ENCODE results near the gene NR2C2. TPM values are rescaled to one million over a fixed set of nuclear protein-coding genes. Genes with fewer than 3 reads are reported as not detected.

Gene NR2C2
- total RNA-seq, 2 experiments from 2014 or later: 49.5 to 51.1 TPM

- Mint-ChIP-seq H3K27me3 (no peaks in the 10 kb centered on the region), H3K27ac (no peak overlapping the region), H3K4me1 (ENCODE audit: low read depth) (peaks cover 35% of the 10 kb centered on the region), H3K4me3 (no peak overlapping the region), H3K36me3 (peaks cover 40% of the 10 kb centered on the region), H3K9me3 (peaks cover 2% of the 10 kb centered on the region)
- POLR2A ChIA-PET: no interaction called here
- intact Hi-C loops (cut with micrococcal nuclease): no loop called here
- CTCF ChIA-PET: interaction anchor here (1.0 kb wide), 1 partner anchor 9 kb away, joined by 4 read pairs; no protein-coding TSS in a partner anchor
- no peak for DNase-seq
Measured at GRCh38 chr3:15060029-15060428, 112.6 kb downstream of the NR2C2 start.

- no peak for DNase-seq
- Mint-ChIP-seq H3K27ac (no peak overlapping the region), H3K27me3 (no peaks in the 10 kb centered on the region), H3K4me1 (ENCODE audit: low read depth) (peaks cover 24% of the 10 kb centered on the region), H3K36me3 (peaks cover 21% of the 10 kb centered on the region), H3K9me3 (no peaks in the 10 kb centered on the region), H3K4me3 (peak overlapping the region; percentile 96)
- POLR2A ChIA-PET: interaction anchor here (1.6 kb wide), 1 partner anchor 97 kb away, joined by 4 read pairs; no protein-coding TSS in a partner anchor
- CTCF ChIA-PET: no interaction called here
- intact Hi-C loops (cut with micrococcal nuclease): no loop called here
Measured at GRCh38 chr3:15063238-15063637, 115.9 kb downstream of the NR2C2 start.

GRCh38 chr3:15063656-15064286 lies 116.4 kb downstream of the NR2C2 start:
- H3K9me3 Mint-ChIP-seq: no peaks in the 10 kb centered on the region
- POLR2A ChIA-PET: interaction anchor here (1.6 kb wide), 2 partner anchors 98 to 117 kb away, joined by 4 to 7 read pairs; partner anchors contain the start of gene NR2C2
- H3K36me3 Mint-ChIP-seq: peaks cover 16% of the 10 kb centered on the region
- CTCF ChIA-PET: interaction anchor here (2.6 kb wide), 1 partner anchor 137 kb away, joined by 11 read pairs; no protein-coding TSS in a partner anchor
- H3K4me3 Mint-ChIP-seq: peak overlapping the region; percentile 96
- H3K27me3 Mint-ChIP-seq: no peaks in the 10 kb centered on the region
- peak overlapping the region; percentile 69 for H3K27ac Mint-ChIP-seq
- peaks cover 24% of the 10 kb centered on the region for H3K4me1 Mint-ChIP-seq (ENCODE audit: low read depth)
- no peak for DNase-seq
- intact Hi-C loops (cut with micrococcal nuclease): no loop called here

- Mint-ChIP-seq H3K4me1 (ENCODE audit: low read depth) (peaks cover 24% of the 10 kb centered on the region), H3K4me3 (peak overlapping the region; percentile 96), H3K27me3 (no peaks in the 10 kb centered on the region), H3K9me3 (no peaks in the 10 kb centered on the region), H3K36me3 (peaks cover 15% of the 10 kb centered on the region), H3K27ac (peak overlapping the region; percentile 69)
- intact Hi-C loops (cut with micrococcal nuclease): no loop called here
- DNase-seq: peak; percentile 42
- ChIA-PET CTCF (interaction anchor here (1.0 to 2.6 kb wide), 5 partner anchors 13 to 143 kb away, joined by 3 to 11 read pairs (median 4); no protein-coding TSS in a partner anchor), POLR2A (interaction anchor here (0.7 to 1.7 kb wide), 5 partner anchors 13 to 142 kb away, joined by 3 to 23 read pairs (median 6); partner anchors contain the start of genes CAPN7, NR2C2 and RBSN)
Measured at GRCh38 chr3:15064299-15064834, 117.0 kb downstream of the NR2C2 start.

- peaks cover 11% of the 10 kb centered on the region for H3K36me3 Mint-ChIP-seq
- H3K4me1 Mint-ChIP-seq (ENCODE audit: low read depth): peaks cover 22% of the 10 kb centered on the region
- POLR2A ChIA-PET: interaction anchor here (0.7 to 1.7 kb wide), 9 partner anchors 9 to 414 kb away, joined by 3 to 23 read pairs (median 3); partner anchors contain the start of genes CAPN7, CCDC174, NR2C2 and RBSN
- H3K27me3 Mint-ChIP-seq: no peaks in the 10 kb centered on the region
- no peaks in the 10 kb centered on the region for H3K9me3 Mint-ChIP-seq
- CTCF ChIA-PET: interaction anchor here (1.0 to 2.6 kb wide), 5 partner anchors 14 to 143 kb away, joined by 3 to 11 read pairs (median 4); no protein-coding TSS in a partner anchor
- peak; percentile 95 for DNase-seq
- peak within 1 kb of the TSS; percentile 90 for H3K27ac Mint-ChIP-seq
- H3K4me3 Mint-ChIP-seq: peak within 1 kb of the TSS; percentile 96
- intact Hi-C loops (cut with micrococcal nuclease): loop anchor here (1.0 kb wide), 5 partner anchors 10 to 414 kb away; partner anchors contain the start of genes CAPN7, CCDC174 and RBSN
Measured at GRCh38 chr3:15064835-15065549, 117.6 kb downstream of the NR2C2 start, which contains the start of gene MRPS25. TSS of gene MRPS25 (minus strand) at chr3:15065315. CDS start at chr3:15065194, 121 bp downstream.

- Mint-ChIP-seq H3K4me1 (ENCODE audit: low read depth) (peaks cover 22% of the 10 kb centered on the region), H3K36me3 (peaks cover 11% of the 10 kb centered on the region), H3K27ac (peak overlapping the region; percentile 90), H3K27me3 (no peaks in the 10 kb centered on the region), H3K4me3 (peak overlapping the region; percentile 96), H3K9me3 (no peaks in the 10 kb centered on the region)
- ChIA-PET CTCF (interaction anchor here (1.0 to 2.6 kb wide), 5 partner anchors 14 to 144 kb away, joined by 3 to 11 read pairs (median 4); no protein-coding TSS in a partner anchor), POLR2A (interaction anchor here (0.7 to 1.7 kb wide), 7 partner anchors 10 to 414 kb away, joined by 3 to 23 read pairs (median 3); partner anchors contain the start of genes CAPN7, CCDC174, NR2C2 and RBSN)
- no peak for DNase-seq
- intact Hi-C loops (cut with micrococcal nuclease): loop anchor here (1.0 kb wide), 5 partner anchors 10 to 414 kb away; partner anchors contain the start of genes CAPN7, CCDC174 and RBSN
Measured at GRCh38 chr3:15065550-15066007, 118.2 kb downstream of the NR2C2 start.

GRCh38 chr3:15066467-15066866 lies 119.1 kb downstream of the NR2C2 start:
- Mint-ChIP-seq H3K4me1 (ENCODE audit: low read depth) (peaks cover 18% of the 10 kb centered on the region), H3K27ac (no peak overlapping the region), H3K36me3 (peaks cover 9% of the 10 kb centered on the region), H3K9me3 (no peaks in the 10 kb centered on the region), H3K4me3 (no peak overlapping the region), H3K27me3 (no peaks in the 10 kb centered on the region)
- intact Hi-C loops (cut with micrococcal nuclease): no loop called here
- CTCF ChIA-PET: interaction anchor here (2.6 kb wide), 1 partner anchor 140 kb away, joined by 11 read pairs; no protein-coding TSS in a partner anchor
- POLR2A ChIA-PET: interaction anchor here (0.6 kb wide), 1 partner anchor 202 kb away, joined by 3 read pairs; no protein-coding TSS in a partner anchor
- DNase-seq: no peak

GRCh38 chr3:15069441-15069840 lies 122.1 kb downstream of the NR2C2 start:
- Mint-ChIP-seq H3K27ac (no peak overlapping the region), H3K27me3 (no peaks in the 10 kb centered on the region), H3K4me1 (ENCODE audit: low read depth) (peaks cover 5% of the 10 kb centered on the region), H3K36me3 (peaks cover 17% of the 10 kb centered on the region), H3K9me3 (no peaks in the 10 kb centered on the region), H3K4me3 (no peak overlapping the region)
- intact Hi-C loops (cut with micrococcal nuclease): no loop called here
- DNase-seq: no peak
- ChIA-PET CTCF (interaction anchor here (1.0 to 1.9 kb wide), 2 partner anchors 18 to 39 kb away, joined by 3 to 5 read pairs; no protein-coding TSS in a partner anchor), POLR2A (no interaction called here)

- ChIA-PET CTCF (no interaction called here), POLR2A (interaction anchor here (0.6 kb wide), 1 partner anchor 66 kb away, joined by 3 read pairs; no protein-coding TSS in a partner anchor)
- DNase-seq: no peak
- Mint-ChIP-seq H3K9me3 (no peaks in the 10 kb centered on the region), H3K4me1 (ENCODE audit: low read depth) (no peaks in the 10 kb centered on the region), H3K4me3 (no peak overlapping the region), H3K27ac (no peak overlapping the region), H3K36me3 (peaks cover 28% of the 10 kb centered on the region), H3K27me3 (no peaks in the 10 kb centered on the region)
- intact Hi-C loops (cut with micrococcal nuclease): no loop called here
Measured at GRCh38 chr3:15071699-15072098, 124.3 kb downstream of the NR2C2 start.

- Mint-ChIP-seq H3K4me1 (ENCODE audit: low read depth) (no peaks in the 10 kb centered on the region), H3K9me3 (no peaks in the 10 kb centered on the region), H3K27ac (no peak overlapping the region), H3K4me3 (no peak overlapping the region), H3K27me3 (no peaks in the 10 kb centered on the region), H3K36me3 (peaks cover 45% of the 10 kb centered on the region)
- POLR2A ChIA-PET: no interaction called here
- CTCF ChIA-PET: no interaction called here
- DNase-seq: no peak
- intact Hi-C loops (cut with micrococcal nuclease): no loop called here
Measured at GRCh38 chr3:15074500-15074899, 127.1 kb downstream of the NR2C2 start.

GRCh38 chr3:15079091-15079490 lies 131.7 kb downstream of the NR2C2 start:
- DNase-seq: no peak
- ChIA-PET CTCF (interaction anchor here (0.6 kb wide), 1 partner anchor 147 kb away, joined by 3 read pairs; no protein-coding TSS in a partner anchor), POLR2A (no interaction called here)
- H3K4me3 Mint-ChIP-seq: no peak overlapping the region
- intact Hi-C loops (cut with micrococcal nuclease): no loop called here
- H3K27me3 Mint-ChIP-seq: no peaks in the 10 kb centered on the region
- H3K4me1 Mint-ChIP-seq (ENCODE audit: low read depth): no peaks in the 10 kb centered on the region
- H3K36me3 Mint-ChIP-seq: peaks cover 56% of the 10 kb centered on the region
- H3K9me3 Mint-ChIP-seq: no peaks in the 10 kb centered on the region
- H3K27ac Mint-ChIP-seq: no peak overlapping the region

All from activated CD4-positive, alpha-beta memory T cell treated with anti-CD3 and anti-CD28 coated beads for 36 hours (primary cell).